Astrocyte (in vitro differentiated cells and primary cell): ENCODE measurements around the gene EYA2.

Experiments
- CTCF ChIP-seq: IDR thresholded peaks from 2 replicates; pipeline ENCODE4 v1.5.1; 2011; ENCODE audit warnings: low read depth, mild to moderate bottlenecking, inconsistent platforms, low read length, moderate library complexity; ENCODE audit not compliant: insufficient read depth
- EZH2 ChIP-seq: IDR thresholded peaks from 2 replicates; pipeline ENCODE4 v1.6.1; 2012; ENCODE audit warnings: mild to moderate bottlenecking, low read length, inconsistent platforms; ENCODE audit not compliant: insufficient read depth

GRCh38 chr20:46893877-46894578 is 615 bp upstream of the EYA2 start:
- TF ChIP-seq CTCF (no peak), EZH2 (no peak)
